Naive thymus-derived CD8-positive, alpha-beta T cell (primary cell): ENCODE results near the gene CHN1. TPM values are rescaled to one million over a fixed set of nuclear protein-coding genes. Genes with fewer than 3 reads are reported as not detected.
A peak's percentile ranks its signal among the peaks of the same experiment; 100 is the strongest.

ENCODE experiments used
- ATAC-seq, 2 donors: fragments of 150-1000 bp; cut with Tn5 transposase in 1 of 2; sonication (Bioruptor Pico), chemical (Tn5 transposase) in 1 of 2; 1 replicate in 1 of 2; 2 replicates in 1 of 2; pipeline ENCODE4 v1.10.0; 2021; ENCODE audit warnings: mild to moderate bottlenecking in 2 of 2, moderate library complexity in 2 of 2
- POLR2A ChIA-PET: fragments of 350-600 bp; sonication (Branson Sonifier 250); formaldehyde crosslinking; loops from one replicate; lab custom pipeline; 2021; ENCODE audit warnings: antibody characterized with exemption; lab: Charles Lee
- DNase-seq, 10 donors: peaks; one replicate each; pipeline versions ENCODE4 v3.0.0 to v3.0.0-alpha.2; 2020 to 2022
- H3K27ac Mint-ChIP-seq, 10 donors: one replicate each; pipeline ENCODE4 v1.8.0; 2020 to 2022; ENCODE audit warnings: mild to moderate bottlenecking in 10 of 10, mixed read lengths in 10 of 10, moderate library complexity in 4 of 10, inconsistent platforms in 1 of 10
- H3K27me3 Mint-ChIP-seq, 5 donors: one replicate each; pipeline ENCODE4 v1.8.0; 2021 to 2022; ENCODE audit warnings: mixed read lengths in 5 of 5
- H3K36me3 Mint-ChIP-seq, 3 donors: one replicate each; pipeline ENCODE4 v1.8.0; 2020 to 2022; ENCODE audit warnings: mixed read lengths in 3 of 3, mild to moderate bottlenecking in 2 of 3, inconsistent platforms in 1 of 3
- H3K4me1 Mint-ChIP-seq, 4 donors: one replicate each; pipeline ENCODE4 v1.8.0; 2021 to 2022; ENCODE audit warnings: mixed read lengths in 4 of 4
- H3K4me3 Mint-ChIP-seq, 10 donors: one replicate each; pipeline ENCODE4 v1.8.0; 2020 to 2022; ENCODE audit warnings: mild to moderate bottlenecking in 10 of 10, mixed read lengths in 10 of 10, moderate library complexity in 6 of 10, inconsistent platforms in 1 of 10
- H3K9me3 Mint-ChIP-seq, 9 donors: one replicate each; pipeline ENCODE4 v1.8.0; 2020 to 2022; ENCODE audit warnings: mixed read lengths in 9 of 9, mild to moderate bottlenecking in 3 of 9, inconsistent platforms in 1 of 9, moderate library complexity in 1 of 9
- polyA plus RNA-seq, 3 donors: library from polyadenylated mRNA; unstranded; fragments of 300-500 nt; fragmentation: Illumina TruSeq; gene quantifications; one replicate each; pipeline ENCODE4 v1.2.3, GENCODE V29; 2021
- total RNA-seq, 8 experiments: library from RNA in 2 of 8; stranded (reverse) in 2 of 8; gene quantifications; one replicate each; pipeline ENCODE4 v1.2.3 and lab custom pipeline; 2021 to 2026

Gene CHN1
- total and polyA plus RNA-seq, 5 experiments from 2014 or later: 0.58 to 2.2 (median 1.8) TPM

DNA sequence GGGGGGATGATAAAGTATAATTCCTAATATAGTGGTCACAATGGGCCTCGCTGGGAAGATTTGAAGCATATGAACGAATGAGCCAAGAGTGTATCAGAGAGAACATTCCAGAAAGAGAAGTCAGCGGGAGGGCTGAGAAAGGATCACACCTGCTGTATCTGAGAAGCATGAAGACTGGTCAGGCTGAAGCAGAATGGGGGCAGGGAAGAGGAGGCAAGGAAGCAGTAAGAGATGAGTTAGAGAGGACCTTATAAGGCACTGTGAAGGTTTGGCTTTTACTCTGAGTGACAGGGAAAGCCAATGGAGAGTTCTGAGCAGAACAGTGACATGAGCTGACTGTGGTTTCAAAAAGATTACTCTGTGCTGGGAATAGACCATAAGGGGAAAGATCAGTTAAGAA is 73.5 kb downstream of the CHN1 start:
- H3K27me3 Mint-ChIP-seq: peaks cover 0 to 1% (median 0%) of the 10 kb centered on the region in 5 donors

GRCh38 chr2:174929786-174930185 is 75.4 kb downstream of the CHN1 start:
- ATAC-seq (no peak), DNase-seq (no peak)
- Mint-ChIP-seq H3K27ac (no peak overlapping the region), H3K9me3 (peaks cover 0 to 2% (median 0%) of the 10 kb centered on the region in 9 donors), H3K4me3 (no peak overlapping the region), H3K27me3 (peaks cover 0 to 1% (median 0%) of the 10 kb centered on the region in 5 donors), H3K4me1 (no peaks in the 10 kb centered on the region), H3K36me3 (no peaks in the 10 kb centered on the region)
- POLR2A ChIA-PET: no interaction called here

More for the DNA sequence above, 73.5 kb downstream of the CHN1 start:
- Mint-ChIP-seq H3K4me1 (no peaks in the 10 kb centered on the region), H3K27ac (no peak overlapping the region), H3K9me3 (no peaks in the 10 kb centered on the region), H3K4me3 (no peak overlapping the region), H3K36me3 (no peaks in the 10 kb centered on the region)
- POLR2A ChIA-PET: no interaction called here
- no peak for ATAC-seq
- DNase-seq: no peak

GRCh38 chr2:174925046-174925784 is 80.0 kb downstream of the CHN1 start:
- no peaks in the 10 kb centered on the region for H3K4me1 Mint-ChIP-seq

GRCh38 chr2:174924061-174924693 is 81.0 kb downstream of the CHN1 start:
- peaks cover 0 to 7% (median 2%) of the 10 kb centered on the region in 9 donors for H3K9me3 Mint-ChIP-seq
- peaks cover 0 to 4% (median 0%) of the 10 kb centered on the region in 3 donors for H3K36me3 Mint-ChIP-seq
- no peaks in the 10 kb centered on the region for H3K4me1 Mint-ChIP-seq
- no peak for DNase-seq
- no peaks in the 10 kb centered on the region for H3K27me3 Mint-ChIP-seq
- ATAC-seq: no peak
- POLR2A ChIA-PET: no interaction called here
- H3K27ac Mint-ChIP-seq: no peak overlapping the region
- H3K4me3 Mint-ChIP-seq: no peak overlapping the region

More at GRCh38 chr2:174925046-174925784, 80.0 kb downstream of the CHN1 start:
- ATAC-seq (no peak), DNase-seq (no peak)
- POLR2A ChIA-PET: no interaction called here
- Mint-ChIP-seq H3K27ac (no peak overlapping the region), H3K9me3 (peaks cover 0 to 7% (median 2%) of the 10 kb centered on the region in 9 donors), H3K4me3 (no peak overlapping the region), H3K36me3 (peaks cover 0 to 4% (median 0%) of the 10 kb centered on the region in 3 donors), H3K27me3 (peaks cover 0 to 1% (median 0%) of the 10 kb centered on the region in 5 donors)

GRCh38 chr2:174919947-174920595 is 85.1 kb downstream of the CHN1 start:
- POLR2A ChIA-PET: no interaction called here
- DNase-seq (no peak), ATAC-seq (no peak)
- H3K4me3 Mint-ChIP-seq: no peak overlapping the region
- H3K36me3 Mint-ChIP-seq: peaks cover 0 to 4% (median 0%) of the 10 kb centered on the region in 3 donors
- H3K27ac Mint-ChIP-seq: no peak overlapping the region
- no peaks in the 10 kb centered on the region for H3K4me1 Mint-ChIP-seq
- H3K9me3 Mint-ChIP-seq: peaks cover 0 to 7% (median 2%) of the 10 kb centered on the region in 9 donors
- no peaks in the 10 kb centered on the region for H3K27me3 Mint-ChIP-seq

GRCh38 chr2:174918886-174919526 is 86.2 kb downstream of the CHN1 start:
- Mint-ChIP-seq H3K27ac (no peak overlapping the region), H3K27me3 (no peaks in the 10 kb centered on the region), H3K36me3 (peaks cover 0 to under 1% (median 0%) of the 10 kb centered on the region in 3 donors), H3K4me1 (no peaks in the 10 kb centered on the region), H3K9me3 (peaks cover 0 to 4% (median 2%) of the 10 kb centered on the region in 9 donors), H3K4me3 (no peak overlapping the region)
- no peak for DNase-seq
- no peak for ATAC-seq
- POLR2A ChIA-PET: no interaction called here

DNA sequence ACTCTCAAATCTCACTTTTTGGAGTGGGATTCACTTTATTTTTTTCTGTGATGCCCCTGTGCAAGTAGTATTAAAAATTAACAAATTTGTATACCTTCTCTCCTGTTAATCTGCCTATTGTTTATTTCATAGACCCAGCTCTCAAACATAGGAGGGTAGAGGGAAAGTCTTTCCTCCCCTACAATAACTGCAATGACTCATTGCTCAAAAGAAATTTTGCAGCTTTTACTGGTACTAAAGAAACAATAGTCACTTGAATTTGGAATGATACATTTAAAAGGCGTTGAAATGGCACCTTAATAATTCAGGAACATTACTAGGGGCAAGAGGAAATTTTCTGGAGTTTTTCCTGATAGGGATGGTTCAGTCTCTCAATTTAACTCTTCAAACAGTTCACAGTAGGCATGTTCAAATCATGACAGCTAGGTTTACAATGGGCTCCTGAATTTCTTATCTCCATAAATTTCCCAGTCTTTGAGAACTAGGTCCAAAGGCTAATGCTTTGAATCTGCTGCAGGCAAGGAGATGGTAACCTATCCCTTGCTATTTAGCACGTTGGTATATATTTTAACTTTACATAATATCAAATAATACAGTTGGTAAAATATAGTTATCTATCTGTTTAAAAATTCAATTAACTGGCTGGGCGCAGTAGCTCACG is 88.8 kb downstream of the CHN1 start:
- H3K9me3 Mint-ChIP-seq: peaks cover 0 to 2% (median 0%) of the 10 kb centered on the region in 9 donors
- no peaks in the 10 kb centered on the region for H3K4me1 Mint-ChIP-seq
- H3K27me3 Mint-ChIP-seq: peaks cover 0 to 2% (median 0%) of the 10 kb centered on the region in 5 donors
- H3K36me3 Mint-ChIP-seq: no peaks in the 10 kb centered on the region
- no peak overlapping the region for H3K27ac Mint-ChIP-seq
- ATAC-seq (no peak), DNase-seq (no peak)
- POLR2A ChIA-PET: no interaction called here
- H3K4me3 Mint-ChIP-seq: no peak overlapping the region

- no peaks in the 10 kb centered on the region for H3K4me1 Mint-ChIP-seq
- DNase-seq: no peak
- ATAC-seq: no peak
- peaks cover 0 to 3% (median 0%) of the 10 kb centered on the region in 5 donors for H3K27me3 Mint-ChIP-seq
- no peaks in the 10 kb centered on the region for H3K9me3 Mint-ChIP-seq
- POLR2A ChIA-PET: interaction anchor here (0.7 kb wide), 1 partner anchor 305 kb away, joined by 3 read pairs; no protein-coding TSS in a partner anchor
- H3K36me3 Mint-ChIP-seq: no peaks in the 10 kb centered on the region
- H3K27ac Mint-ChIP-seq: no peak overlapping the region
- no peak overlapping the region for H3K4me3 Mint-ChIP-seq
Observed at GRCh38 chr2:174914853-174915760, 90.1 kb downstream of the CHN1 start.

DNA sequence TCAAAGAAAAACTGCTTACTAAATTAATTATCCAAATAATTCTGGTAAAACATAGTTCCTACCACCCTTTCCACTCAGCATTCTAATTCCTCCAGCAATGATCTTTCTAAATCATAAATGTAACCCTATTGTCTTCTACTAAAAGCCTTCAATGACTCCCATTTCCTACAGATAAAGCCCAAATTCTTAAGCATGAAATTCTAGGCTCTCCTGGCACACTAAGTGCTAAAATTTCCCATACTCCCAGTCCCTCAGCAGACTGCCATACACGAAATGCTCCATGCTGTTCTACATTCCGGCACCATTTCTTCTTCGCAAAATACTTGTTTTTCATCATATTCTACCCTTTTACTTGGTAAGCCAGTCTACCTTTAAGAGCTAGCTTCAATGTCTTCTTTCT is 96.9 kb downstream of the CHN1 start:
- Mint-ChIP-seq H3K36me3 (no peaks in the 10 kb centered on the region), H3K27me3 (peaks cover 0 to 4% (median 3%) of the 10 kb centered on the region in 5 donors), H3K9me3 (no peaks in the 10 kb centered on the region), H3K4me3 (no peak overlapping the region), H3K27ac (no peak overlapping the region), H3K4me1 (peaks cover 0 to under 1% (median under 1%) of the 10 kb centered on the region in 4 donors)
- no peak for DNase-seq
- POLR2A ChIA-PET: no interaction called here
- no peak for ATAC-seq

DNA sequence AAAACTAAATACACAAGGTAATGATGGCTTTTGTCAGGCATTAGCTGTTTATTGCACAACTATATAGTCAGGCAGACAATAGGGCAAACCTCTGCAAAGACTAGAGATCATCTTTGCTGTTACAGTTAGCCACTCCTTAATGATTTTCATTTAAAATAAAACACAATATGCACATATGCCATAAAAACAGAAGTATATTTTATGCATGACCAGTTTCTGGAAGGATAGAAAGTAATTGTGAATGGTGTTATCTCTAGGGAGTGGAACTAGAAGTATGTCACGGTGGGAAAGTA is 102.0 kb downstream of the CHN1 start:
- Mint-ChIP-seq H3K36me3 (no peaks in the 10 kb centered on the region), H3K4me1 (peaks cover 10 to 25% (median 20%) of the 10 kb centered on the region in 4 donors), H3K9me3 (no peaks in the 10 kb centered on the region), H3K4me3 (peak overlapping the region in 1 of 10 donors; percentile 58), H3K27me3 (peaks cover 0 to under 1% (median 0%) of the 10 kb centered on the region in 5 donors), H3K27ac (peak overlapping the region in 8 of 10 donors; percentile 0 to 94 (median 76))
- no peak for DNase-seq
- ATAC-seq: no peak
- POLR2A ChIA-PET: interaction anchor here (0.5 kb wide), 1 partner anchor 53 kb away, joined by 3 read pairs; no protein-coding TSS in a partner anchor

GRCh38 chr2:174902506-174903263 is 102.5 kb downstream of the CHN1 start:
- DNase-seq (peak in 5 of 10 donors; percentile 2 to 71 (median 41)), ATAC-seq (peak; percentile 92 to 95)
- Mint-ChIP-seq H3K36me3 (no peaks in the 10 kb centered on the region), H3K27me3 (no peaks in the 10 kb centered on the region), H3K4me1 (peaks cover 10 to 25% (median 20%) of the 10 kb centered on the region in 4 donors), H3K9me3 (no peaks in the 10 kb centered on the region), H3K4me3 (peak overlapping the region in 8 of 10 donors; percentile 1 to 62 (median 28)), H3K27ac (peak overlapping the region; percentile 46 to 94 (median 66))
- POLR2A ChIA-PET: no interaction called here
